ENCODE measurements around the gene MYLK.

The MYLK gene

GRCh38 chr3:123661973-123662372 lies 222.2 kb downstream of the MYLK start:
- no peak for DNase-seq

GRCh38 chr3:123660900-123661299 lies 223.2 kb downstream of the MYLK start:
- DNase-seq, result peak; percentile 94

GRCh38 chr3:123660141-123660675 lies 223.9 kb downstream of the MYLK start:
- DNase-seq, result no peak

- no peak for DNase-seq
Observed at GRCh38 chr3:123658852-123659206, 225.3 kb downstream of the MYLK start.

- DNase-seq, result no peak
Observed at GRCh38 chr3:123658118-123658851, 225.8 kb downstream of the MYLK start.

- DNase-seq, result no peak
Observed at GRCh38 chr3:123657568-123657967, 226.6 kb downstream of the MYLK start.

- no peak for DNase-seq
Observed at GRCh38 chr3:123657111-123657510, 227.0 kb downstream of the MYLK start.

GRCh38 chr3:123656691-123657090 lies 227.4 kb downstream of the MYLK start:
- no peak for DNase-seq

- DNase-seq, result no peak
Observed at GRCh38 chr3:123656274-123656673, 227.9 kb downstream of the MYLK start.

GRCh38 chr3:123655400-123655799 lies 228.7 kb downstream of the MYLK start:
- no peak for DNase-seq

GRCh38 chr3:123653221-123653682 lies 230.9 kb downstream of the MYLK start:
- peak; percentile 65 for DNase-seq

GRCh38 chr3:123652342-123652984 lies 231.7 kb downstream of the MYLK start:
- peak; percentile 89 for DNase-seq

GRCh38 chr3:123651449-123652341 lies 232.4 kb downstream of the MYLK start:
- no peak for DNase-seq

- no peak for DNase-seq
Observed at GRCh38 chr3:123650101-123650500, 234.0 kb downstream of the MYLK start.

- DNase-seq, result no peak
Observed at GRCh38 chr3:123648696-123649405, 235.3 kb downstream of the MYLK start.

- no peak for DNase-seq
Observed at GRCh38 chr3:123644358-123644757, 239.8 kb downstream of the MYLK start.

- DNase-seq, result no peak
Observed at GRCh38 chr3:123642957-123643330, 241.2 kb downstream of the MYLK start.

GRCh38 chr3:123642182-123642956 lies 241.8 kb downstream of the MYLK start:
- peak; percentile 65 for DNase-seq

GRCh38 chr3:123641505-123641904 lies 242.6 kb downstream of the MYLK start:
- DNase-seq, result no peak

GRCh38 chr3:123640740-123641462 lies 243.2 kb downstream of the MYLK start:
- no peak for DNase-seq

- no peak for DNase-seq
Observed at GRCh38 chr3:123640311-123640710, 243.8 kb downstream of the MYLK start.

All from right hindlimb (tissue), 1 donor.